Activated CD4-positive, CD25-positive, alpha-beta regulatory T cell (primary cell): Measurements from ENCODE around the gene TRPM2.

ENCODE experiments used
- DNase-seq, 4 experiments: peaks; one replicate each; lab custom pipeline; 2025; lab: John Stamatoyannopoulos, UW

Gene TRPM2

GRCh38 chr21:44431300-44431699 lies 77.9 kb downstream of the TRPM2 start:
- no peak for DNase-seq

GRCh38 chr21:44432841-44433790 lies 79.7 kb downstream of the TRPM2 start:
- no peak for DNase-seq

- no peak for DNase-seq
These were observed 80.6 kb downstream of the TRPM2 start for GRCh38 chr21:44433791-44434567.

DNA sequence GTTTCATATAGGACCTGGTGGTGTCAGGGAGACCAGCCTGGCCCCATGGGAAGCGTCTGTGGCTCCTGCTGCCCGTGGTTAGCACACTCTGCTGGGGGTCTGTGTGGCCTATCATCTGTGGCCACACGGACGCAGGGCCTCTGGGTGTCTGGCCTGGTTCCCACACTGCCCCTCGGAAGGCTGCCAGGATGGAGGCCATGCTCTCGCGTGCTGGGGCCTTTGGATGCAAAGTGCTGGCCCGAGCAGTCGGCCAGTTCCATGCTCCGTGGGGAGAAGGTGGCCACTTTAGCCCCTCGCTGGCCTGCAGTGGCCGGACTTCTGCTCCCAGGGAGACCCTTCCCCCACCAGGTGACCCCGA lies 81.1 kb downstream of the TRPM2 start:
- no peak for DNase-seq

GRCh38 chr21:44434936-44435635 lies 81.7 kb downstream of the TRPM2 start:
- DNase-seq, result no peak

GRCh38 chr21:44436111-44436611 lies 82.7 kb downstream of the TRPM2 start:
- no peak for DNase-seq

GRCh38 chr21:44436958-44437357 lies 83.5 kb downstream of the TRPM2 start:
- no peak for DNase-seq

DNA sequence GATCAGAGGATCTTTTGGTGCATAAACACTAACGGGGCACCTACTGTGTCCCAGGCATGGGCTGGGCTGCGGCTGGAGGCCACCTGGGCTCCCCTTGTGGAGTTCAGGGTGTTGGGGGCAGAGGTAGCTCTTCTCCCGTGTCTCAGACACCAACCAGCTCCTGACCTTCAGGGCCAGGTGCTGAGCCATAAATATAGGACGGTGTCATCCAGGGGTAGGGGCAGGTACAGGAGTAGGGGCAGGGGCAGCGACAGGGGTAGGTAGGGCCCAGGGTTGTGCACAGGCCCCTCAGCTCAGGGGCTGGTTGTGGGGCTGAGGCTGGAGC lies 83.9 kb downstream of the TRPM2 start:
- DNase-seq, result no peak

DNA sequence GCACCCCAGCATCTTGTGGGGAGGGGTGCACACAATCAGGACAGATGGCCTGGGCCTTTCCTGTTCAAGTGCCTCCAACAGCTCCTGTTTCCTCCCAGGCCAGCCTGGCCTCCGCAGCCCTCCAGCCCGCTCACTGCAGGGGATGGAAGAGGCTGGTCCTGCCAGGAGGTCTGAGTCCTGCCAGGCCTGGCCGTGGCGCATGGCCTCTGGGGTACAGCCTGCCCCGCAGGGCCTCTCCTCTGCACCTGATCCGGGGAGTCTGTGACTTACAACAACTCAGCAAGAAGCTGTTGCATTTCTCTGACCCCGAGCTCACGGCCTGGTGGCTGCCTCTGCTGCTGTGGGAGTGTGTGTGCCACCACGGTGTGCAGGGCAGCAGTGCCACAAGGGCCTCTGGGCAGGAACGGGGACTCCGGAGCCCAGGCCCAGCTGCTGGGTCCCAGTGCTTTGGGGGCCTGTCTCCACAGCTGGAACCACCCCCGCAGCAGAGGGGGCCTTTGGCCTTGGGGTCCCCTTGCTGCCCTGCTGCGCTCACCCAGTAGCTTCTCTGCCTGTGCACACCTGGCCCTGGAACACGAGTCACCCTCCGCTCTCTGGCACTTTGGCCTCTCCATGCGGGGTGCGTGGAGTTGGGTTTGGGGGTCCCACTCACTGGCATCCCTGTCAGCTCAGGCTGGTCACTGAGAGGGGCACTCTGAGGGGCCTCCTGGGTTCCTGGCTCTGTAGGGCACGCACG lies 84.4 kb downstream of the TRPM2 start:
- no peak for DNase-seq

DNA sequence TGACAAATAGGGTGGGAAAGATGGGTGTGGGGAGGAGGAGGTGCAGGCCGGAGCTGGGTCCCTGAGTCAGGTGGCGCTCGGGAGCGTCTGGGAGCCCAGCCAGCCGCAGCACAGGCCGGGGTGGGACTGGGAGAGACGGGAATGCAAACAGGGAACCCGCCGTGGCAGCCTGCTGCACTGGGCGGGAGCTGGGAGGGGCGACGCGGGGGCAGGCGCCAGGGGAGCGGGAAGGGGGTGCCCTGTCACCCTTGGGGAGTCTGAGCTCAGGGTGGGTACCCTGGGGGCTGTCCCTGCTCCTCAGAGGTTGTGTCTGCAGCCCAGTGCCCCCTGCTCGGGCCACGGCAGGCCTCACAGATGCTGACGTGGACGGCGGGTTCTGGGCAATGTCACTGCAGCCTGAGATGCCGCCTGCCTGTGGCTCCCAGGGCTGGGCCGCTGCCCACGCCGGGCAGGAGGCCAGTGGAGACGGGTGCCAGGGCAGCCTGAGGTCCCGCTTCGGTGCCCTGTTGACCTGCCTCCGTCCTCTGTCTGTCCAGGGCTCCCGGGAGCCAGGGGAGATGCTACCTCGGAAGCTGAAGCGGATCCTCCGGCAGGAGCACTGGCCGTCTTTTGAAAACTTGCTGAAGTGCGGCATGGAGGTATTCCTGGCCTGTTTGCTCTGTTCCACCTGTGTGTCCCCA lies 85.2 kb downstream of the TRPM2 start:
- no peak for DNase-seq

DNA sequence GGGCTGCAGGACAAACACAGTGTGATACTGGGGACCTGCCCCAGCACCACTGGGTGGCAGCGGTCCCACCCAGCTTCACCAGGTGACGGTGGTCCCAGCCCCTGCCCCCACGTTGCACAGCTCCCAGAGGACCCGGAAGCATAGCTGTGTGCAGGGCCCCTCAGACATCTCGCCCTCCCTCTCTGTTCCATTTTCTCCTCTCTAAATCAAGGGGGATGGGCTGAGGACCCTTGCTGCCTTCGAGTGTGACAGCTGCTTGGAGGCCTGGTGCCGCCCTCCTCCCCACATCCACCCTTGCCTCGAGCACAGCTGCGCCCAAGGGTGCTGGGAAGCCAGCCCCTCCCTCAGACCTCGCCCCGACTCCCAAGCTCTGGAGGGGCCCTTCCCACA lies 85.8 kb downstream of the TRPM2 start:
- no peak for DNase-seq

DNA sequence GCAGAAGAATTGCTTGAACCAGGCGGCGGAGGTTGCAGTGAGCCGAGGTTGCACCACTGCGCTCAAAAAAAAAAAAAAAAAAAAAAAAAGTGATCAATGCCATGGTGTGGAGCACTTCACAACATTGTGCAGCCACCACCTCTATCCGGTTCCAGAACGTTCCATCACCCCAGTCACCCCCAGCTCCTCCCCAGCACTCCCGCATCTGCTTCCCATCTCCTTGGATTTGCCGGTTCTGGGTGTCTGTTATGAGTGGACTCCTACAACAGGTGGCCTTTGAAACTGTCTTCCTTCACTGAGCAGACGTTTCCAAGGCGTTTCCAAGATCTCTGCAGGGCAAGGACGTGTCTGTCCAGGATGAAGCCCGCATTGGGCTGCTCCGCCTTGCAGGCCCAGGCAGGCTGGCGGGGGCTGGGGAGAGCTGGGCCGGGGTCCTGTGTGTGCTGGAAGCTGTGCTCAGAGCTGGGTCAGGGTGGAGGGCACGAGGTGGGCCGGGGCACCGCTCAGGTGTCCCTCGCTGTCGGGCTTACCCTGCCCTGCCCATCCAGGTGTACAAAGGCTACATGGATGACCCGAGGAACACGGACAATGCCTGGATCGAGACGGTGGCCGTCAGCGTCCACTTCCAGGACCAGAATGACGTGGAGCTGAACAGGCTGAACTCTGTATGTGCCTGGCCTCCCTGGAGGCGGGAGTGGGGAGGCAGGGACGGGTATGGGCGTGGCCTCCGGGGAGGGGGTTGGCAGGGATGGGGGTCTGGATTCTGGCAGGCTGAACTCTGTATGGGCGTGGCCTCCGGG lies 87.0 kb downstream of the TRPM2 start:
- no peak for DNase-seq

- DNase-seq, result no peak
These were observed 87.6 kb downstream of the TRPM2 start for GRCh38 chr21:44441041-44441400.

GRCh38 chr21:44441581-44442265 lies 88.3 kb downstream of the TRPM2 start:
- no peak for DNase-seq

- DNase-seq, result no peak
These were observed 89.1 kb downstream of the TRPM2 start for GRCh38 chr21:44442266-44443125.

DNA sequence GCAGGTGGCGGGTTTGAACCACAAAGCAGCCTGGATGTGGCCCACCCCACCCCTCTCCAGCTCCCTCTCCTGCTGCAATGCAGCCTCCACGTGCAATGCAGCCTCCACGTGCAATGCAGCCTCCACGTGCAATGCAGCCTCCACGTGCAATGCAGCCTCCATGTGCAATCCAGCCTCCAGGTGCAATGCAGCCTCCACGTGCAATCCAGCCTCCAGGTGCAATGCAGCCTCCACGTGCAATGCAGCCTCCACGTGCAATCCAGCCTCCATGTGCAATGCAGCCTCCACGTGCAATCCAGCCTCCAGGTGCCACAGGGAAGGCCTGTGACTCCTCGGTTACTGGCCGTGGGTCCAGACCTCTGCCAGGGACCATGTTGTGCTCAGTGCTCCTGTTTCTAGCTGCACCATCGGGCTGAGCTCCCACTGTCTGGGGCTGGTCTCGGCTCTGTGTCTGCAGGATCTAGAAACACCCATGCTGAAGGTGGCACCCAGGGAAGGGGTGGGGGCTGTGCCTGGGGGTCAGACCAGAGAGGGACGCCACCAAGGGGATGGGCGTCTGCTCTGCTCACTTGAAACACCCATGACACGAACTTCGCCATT lies 90.0 kb downstream of the TRPM2 start:
- no peak for DNase-seq

GRCh38 chr21:44443891-44444285 lies 90.5 kb downstream of the TRPM2 start:
- no peak for DNase-seq

DNA sequence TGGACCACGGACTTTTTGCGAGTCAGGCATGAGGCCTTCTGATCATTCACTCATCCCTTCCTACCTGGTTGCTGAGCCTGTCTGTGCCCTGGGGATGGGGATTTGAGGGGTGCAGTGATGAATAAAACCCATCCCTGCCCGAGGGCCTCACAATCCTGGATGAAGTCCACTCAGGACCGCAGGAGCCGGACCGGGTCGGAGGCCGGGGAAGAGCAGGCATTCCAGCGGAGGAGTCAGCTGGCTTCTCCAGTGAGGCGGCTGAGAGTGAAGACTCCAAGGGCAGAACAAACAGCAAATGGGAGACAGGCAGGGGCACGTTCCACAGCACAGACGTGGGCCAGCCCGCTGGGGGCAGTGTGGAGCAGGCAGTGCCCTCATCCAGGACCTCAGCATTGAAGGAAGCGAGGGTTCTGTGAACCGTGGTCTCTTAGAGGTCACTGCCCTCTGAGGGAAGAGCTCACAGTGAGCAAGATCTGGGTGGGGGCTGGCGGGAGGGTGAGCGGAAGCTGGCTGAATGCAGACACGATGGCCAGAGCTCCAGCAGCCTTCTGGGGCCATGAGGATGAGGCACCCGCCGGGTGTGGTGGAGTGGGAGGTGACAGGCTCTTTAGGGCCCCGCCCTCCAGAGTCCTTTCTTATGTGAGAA lies 91.0 kb downstream of the TRPM2 start:
- DNase-seq, result no peak
